Measurements from ENCODE around the gene GPD1L. TPM values are rescaled to one million over a fixed set of nuclear protein-coding genes. Genes with fewer than 3 reads are reported as not detected.

The GPD1L gene
- total and polyA plus RNA-seq, 2 of the 4 experiments (the other 2 are of a cell fraction), result 3.9 to 7.9 TPM

DNA sequence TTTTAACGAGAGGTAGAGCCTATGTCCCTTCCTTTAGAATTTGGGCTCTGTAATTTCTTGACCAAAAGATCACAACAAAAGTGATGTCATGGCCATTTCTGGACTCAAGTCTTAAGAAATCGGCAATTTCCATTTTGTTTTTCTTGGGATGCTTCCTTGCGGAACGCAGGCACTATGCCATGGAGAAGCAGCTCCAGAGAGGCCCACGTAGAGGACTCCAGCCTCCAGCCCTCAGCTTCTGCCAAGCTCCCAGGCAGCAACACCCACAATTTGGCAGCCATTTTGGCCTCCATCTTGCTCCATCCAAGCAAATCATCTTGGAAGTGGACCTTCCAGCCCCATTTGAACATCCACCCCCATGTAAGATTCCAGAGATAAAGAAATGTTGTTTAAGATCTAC lies 6.0 kb upstream of the GPD1L start:
- Histone ChIP-seq H3K27ac (ENCODE audit: insufficient read depth, low read length) (no peak overlapping the region), H2BK15ac (ENCODE audit: low read depth, low read length) (no peak overlapping the region), H3K9ac (ENCODE audit: low read depth, low read length) (no peak overlapping the region), H3K27me3 (ENCODE audit: control insufficient read depth, insufficient read depth, low read length) (no peaks in the 10 kb centered on the region), H3K4me3 (ENCODE audit: insufficient read depth, low read depth, low read length) (no peak overlapping the region), H3K9me3 (ENCODE audit: control insufficient read depth, insufficient read depth, low read length) (peaks cover 13% of the 10 kb centered on the region), H3K4me1 (ENCODE audit: control insufficient read depth, insufficient read depth, low read length) (no peaks in the 10 kb centered on the region), H3K23ac (ENCODE audit: low read depth, low read length) (no peak overlapping the region), H2AK9ac (replicated peaks; ENCODE audit: low read depth, low read length, poor library complexity) (no peak overlapping the region), H4K8ac (ENCODE audit: low read depth in 2 of 2, low read length in 2 of 2) (no peak overlapping the region), H2AFZ (replicated peaks; ENCODE audit: low read length, poor library complexity) (no peak overlapping the region), H4K20me1 (ENCODE audit: insufficient read depth, low read length) (no peaks in the 10 kb centered on the region), H3K4ac (ENCODE audit: low read depth, low read length) (no peak overlapping the region), H2BK20ac (ENCODE audit: low read depth, low read length) (no peak overlapping the region), H3K9me1 (ENCODE audit: insufficient read depth, low read length) (no peaks in the 10 kb centered on the region), H3K79me1 (ENCODE audit: low read depth in 1 of 2, low read length in 2 of 2) (no peaks in the 10 kb centered on the region), H3K18ac (ENCODE audit: low read depth, low read length) (no peak overlapping the region), H3K14ac (replicated peaks; ENCODE audit: low read depth, low read length) (no peak overlapping the region), H3K4me2 (ENCODE audit: low read depth, low read length) (no peak overlapping the region), H2BK120ac (ENCODE audit: low read depth, low read length) (no peak overlapping the region), H3K36me3 (ENCODE audit: control insufficient read depth, insufficient read depth, low read length) (no peaks in the 10 kb centered on the region), H2AK5ac (ENCODE audit: low read depth, low read length) (no peak overlapping the region), H2BK5ac (ENCODE audit: low read depth, low read length, poor library complexity, severe bottlenecking) (no peak overlapping the region), H3K56ac (ENCODE audit: extremely low read depth, insufficient read depth, low read length) (no peak overlapping the region), H4K91ac (ENCODE audit: insufficient read depth, low read depth, low read length) (no peak overlapping the region), H4K5ac (ENCODE audit: low read depth, low read length) (no peak overlapping the region)
- dilution Hi-C loops (cut with HindIII; ENCODE audit: low sequenced_read_pairs, unreplicated experiment), result no loop called here
- 100% methylated on average over 1 of the region's 5 CpGs; no CpG with 5 or more reads in 1 of the 2 experiments for WGBS, 2 experiments (ENCODE audit: extremely low coverage in 2 of 2, insufficient read length in 1 of 2)
- in situ Hi-C loops (cut with MboI; ENCODE audit: low sequenced_read_pairs), result no loop called here
- TF ChIP-seq BHLHE40 (IDR thresholded peaks at IDR 0.05; ENCODE audit: low read depth, low read length) (no peak), CHD1 (IDR thresholded peaks at IDR 0.05; ENCODE audit: low read depth, low read length) (no peak), MAFK (IDR thresholded peaks at IDR 0.05; ENCODE audit: low read depth, low read length) (no peak), POLR2A (IDR thresholded peaks at IDR 0.05; ENCODE audit: low read depth, low read length) (no peak), RCOR1 (IDR thresholded peaks at IDR 0.05; ENCODE audit: insufficient replicate concordance, low read length) (no peak), RFX5 (IDR thresholded peaks at IDR 0.05; ENCODE audit: low read depth, low read length) (no peak), RAD21 (IDR thresholded peaks at IDR 0.05; ENCODE audit: low read length) (no peak), NFE2L2 (IDR thresholded peaks at IDR 0.05; ENCODE audit: low read depth, low read length) (no peak), SMC3 (IDR thresholded peaks at IDR 0.05; ENCODE audit: low read depth, low read length) (no peak), CEBPB (IDR thresholded peaks at IDR 0.05; ENCODE audit: low read depth, low read length) (no peak), MXI1 (IDR thresholded peaks at IDR 0.05; ENCODE audit: borderline replicate concordance, low read depth, low read length) (no peak), FOS (IDR thresholded peaks at IDR 0.05; ENCODE audit: low read depth, low read length) (no peak), MAZ (IDR thresholded peaks at IDR 0.05; ENCODE audit: borderline replicate concordance, low read depth, low read length) (no peak)
- TF ChIP-seq, protein P1, sequence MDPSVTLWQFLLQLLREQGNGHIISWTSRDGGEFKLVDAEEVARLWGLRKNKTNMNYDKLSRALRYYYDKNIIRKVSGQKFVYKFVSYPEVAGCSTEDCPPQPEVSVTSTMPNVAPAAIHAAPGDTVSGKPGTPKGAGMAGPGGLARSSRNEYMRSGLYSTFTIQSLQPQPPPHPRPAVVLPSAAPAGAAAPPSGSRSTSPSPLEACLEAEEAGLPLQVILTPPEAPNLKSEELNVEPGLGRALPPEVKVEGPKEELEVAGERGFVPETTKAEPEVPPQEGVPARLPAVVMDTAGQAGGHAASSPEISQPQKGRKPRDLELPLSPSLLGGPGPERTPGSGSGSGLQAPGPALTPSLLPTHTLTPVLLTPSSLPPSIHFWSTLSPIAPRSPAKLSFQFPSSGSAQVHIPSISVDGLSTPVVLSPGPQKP (IDR thresholded peaks at IDR 0.05; ENCODE audit: borderline replicate concordance, low read depth, low read length), result no peak
- TF ChIP-seq, protein P2, sequence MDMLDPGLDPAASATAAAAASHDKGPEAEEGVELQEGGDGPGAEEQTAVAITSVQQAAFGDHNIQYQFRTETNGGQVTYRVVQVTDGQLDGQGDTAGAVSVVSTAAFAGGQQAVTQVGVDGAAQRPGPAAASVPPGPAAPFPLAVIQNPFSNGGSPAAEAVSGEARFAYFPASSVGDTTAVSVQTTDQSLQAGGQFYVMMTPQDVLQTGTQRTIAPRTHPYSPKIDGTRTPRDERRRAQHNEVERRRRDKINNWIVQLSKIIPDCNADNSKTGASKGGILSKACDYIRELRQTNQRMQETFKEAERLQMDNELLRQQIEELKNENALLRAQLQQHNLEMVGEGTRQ (IDR thresholded peaks at IDR 0.05; ENCODE audit: low read depth, low read length), result no peak
- TF ChIP-seq, protein P3, sequence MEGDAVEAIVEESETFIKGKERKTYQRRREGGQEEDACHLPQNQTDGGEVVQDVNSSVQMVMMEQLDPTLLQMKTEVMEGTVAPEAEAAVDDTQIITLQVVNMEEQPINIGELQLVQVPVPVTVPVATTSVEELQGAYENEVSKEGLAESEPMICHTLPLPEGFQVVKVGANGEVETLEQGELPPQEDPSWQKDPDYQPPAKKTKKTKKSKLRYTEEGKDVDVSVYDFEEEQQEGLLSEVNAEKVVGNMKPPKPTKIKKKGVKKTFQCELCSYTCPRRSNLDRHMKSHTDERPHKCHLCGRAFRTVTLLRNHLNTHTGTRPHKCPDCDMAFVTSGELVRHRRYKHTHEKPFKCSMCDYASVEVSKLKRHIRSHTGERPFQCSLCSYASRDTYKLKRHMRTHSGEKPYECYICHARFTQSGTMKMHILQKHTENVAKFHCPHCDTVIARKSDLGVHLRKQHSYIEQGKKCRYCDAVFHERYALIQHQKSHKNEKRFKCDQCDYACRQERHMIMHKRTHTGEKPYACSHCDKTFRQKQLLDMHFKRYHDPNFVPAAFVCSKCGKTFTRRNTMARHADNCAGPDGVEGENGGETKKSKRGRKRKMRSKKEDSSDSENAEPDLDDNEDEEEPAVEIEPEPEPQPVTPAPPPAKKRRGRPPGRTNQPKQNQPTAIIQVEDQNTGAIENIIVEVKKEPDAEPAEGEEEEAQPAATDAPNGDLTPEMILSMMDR (conservative IDR thresholded peaks at IDR 0.05; ENCODE audit: low read depth, low read length), result no peak
- intact Hi-C loops (cut with micrococcal nuclease), result no loop called here
- CTCF ChIA-PET, result no interaction called here
- ATAC-seq (ENCODE audit: low read depth), result no peak
- BruUV-seq (replicated peaks), result no TSS peak
- DNase-seq, result no peak
- POLR2A ChIA-PET (ENCODE audit: unreplicated experiment), result no interaction called here
